Smooth muscle cell (in vitro differentiated cells): ENCODE measurements around the gene GRB10. TPM values are rescaled to one million over a fixed set of nuclear protein-coding genes. Genes with fewer than 3 reads are reported as not detected.

Experiments
- DNase-seq: peaks from one replicate; lab custom pipeline; 2025; ENCODE audit not compliant: unreplicated experiment; lab: John Stamatoyannopoulos, UW
- H2AFZ ChIP-seq: fragments of 200-600 bp; sonication (generic); 2 replicates; pipeline ENCODE4 v1.6.0; 2016; ENCODE audit warnings: antibody characterized with exemption, low read depth, mild to moderate bottlenecking
- H3F3A ChIP-seq: fragments of 200-600 bp; sonication (generic); 2 replicates; pipeline ENCODE4 v1.6.0; 2017; ENCODE audit warnings: antibody characterized with exemption, low read depth
- H3K27ac ChIP-seq: fragments of 200-600 bp; sonication (generic); 2 replicates; pipeline ENCODE4 v1.5.1; 2016; ENCODE audit warnings: low read depth, mild to moderate bottlenecking
- H3K27me3 ChIP-seq: fragments of 200-600 bp; sonication (generic); 2 replicates; pipeline ENCODE4 v1.6.1; 2016; ENCODE audit warnings: low read depth, mild to moderate bottlenecking
- H3K36me3 ChIP-seq: fragments of 200-600 bp; sonication (generic); 2 replicates; pipeline ENCODE4 v1.5.1; 2016; ENCODE audit warnings: low read depth
- H3K4me1 ChIP-seq: fragments of 200-600 bp; sonication (generic); 2 replicates; pipeline ENCODE4 v1.5.1; 2016; ENCODE audit warnings: low read depth
- H3K4me2 ChIP-seq: fragments of 200-600 bp; sonication (generic); 2 replicates; pipeline ENCODE4 v1.6.0; 2016; ENCODE audit warnings: mild to moderate bottlenecking
- H3K4me3 ChIP-seq: fragments of 200-600 bp; sonication (generic); 2 replicates; pipeline ENCODE4 v1.5.1; 2016; ENCODE audit warnings: mild to moderate bottlenecking
- H3K79me2 ChIP-seq: fragments of 200-600 bp; sonication (generic); 2 replicates; pipeline ENCODE4 v1.6.0; 2016; ENCODE audit warnings: low read depth, mild to moderate bottlenecking
- H3K9ac ChIP-seq: fragments of 200-600 bp; sonication (generic); 2 replicates; pipeline ENCODE4 v1.6.0; 2016; ENCODE audit warnings: low read depth
- H3K9me3 ChIP-seq: fragments of 200-600 bp; sonication (generic); replicated peaks from 2 replicates; pipeline ENCODE4 v1.5.1; 2016; ENCODE audit warnings: low read depth
- H4K20me1 ChIP-seq: fragments of 200-600 bp; sonication (generic); 2 replicates; pipeline ENCODE4 v1.6.0; 2016; ENCODE audit warnings: low read depth
- CTCF ChIP-seq: fragments of 200-600 bp; sonication (generic); IDR thresholded peaks from 2 replicates; pipeline ENCODE4 v1.5.1; 2017; ENCODE audit warnings: borderline replicate concordance, mild to moderate bottlenecking, antibody characterized with exemption; ENCODE audit not compliant: insufficient read depth, poor library complexity, severe bottlenecking
- WGBS: methylation state at CpG from one replicate; pipeline ENCODE4 v1.1.7; 2016; ENCODE audit warnings: low lambda C conversion rate; 5-methylcytosine and 5-hydroxymethylcytosine counted together
- polyA plus RNA-seq: library from polyadenylated mRNA; unstranded; fragments of >200 nt; fragmentation: Nextera tagmentation; extraction: Ambion mirVana; gene quantifications from 2 replicates; pipeline ENCODE4 v1.2.1, GENCODE V29; 2016
- total RNA-seq: library from RNA; depleted of rRNA; stranded (reverse); fragments of >200 nt; gene quantifications from 2 replicates; pipeline ENCODE4 v1.2.3, GENCODE V29; 2014

Gene GRB10
- total and polyA plus RNA-seq, 2 experiments from 2014 or later: 18.0 to 20.1 TPM

GRCh38 chr7:50822110-50822509 is 39.4 kb upstream of the GRB10 start:
- H3K27me3 ChIP-seq: no peaks in the 10 kb centered on the region
- peaks cover 10% of the 10 kb centered on the region for H3K4me1 ChIP-seq
- no peak overlapping the region for H3K4me2 ChIP-seq
- no peak for DNase-seq
- H3K4me3 ChIP-seq: no peak overlapping the region
- no peaks in the 10 kb centered on the region for H4K20me1 ChIP-seq
- WGBS: 66% methylated on average over 5 of the region's 5 CpGs
- H3F3A ChIP-seq: no peaks in the 10 kb centered on the region
- H3K27ac ChIP-seq: peak overlapping the region; percentile 71
- no peaks in the 10 kb centered on the region for H3K9me3 ChIP-seq
- no peak overlapping the region for H3K9ac ChIP-seq
- no peak for TF ChIP-seq CTCF
- no peaks in the 10 kb centered on the region for H3K79me2 ChIP-seq
- H2AFZ ChIP-seq: no peak overlapping the region
- no peaks in the 10 kb centered on the region for H3K36me3 ChIP-seq

GRCh38 chr7:50821457-50822008 is 38.8 kb upstream of the GRB10 start:
- no peak for DNase-seq
- Histone ChIP-seq H4K20me1 (no peaks in the 10 kb centered on the region), H3K36me3 (no peaks in the 10 kb centered on the region), H3K4me3 (no peak overlapping the region), H3K79me2 (no peaks in the 10 kb centered on the region), H2AFZ (no peak overlapping the region), H3K9ac (peak overlapping the region; percentile 18), H3F3A (no peaks in the 10 kb centered on the region), H3K4me2 (peak overlapping the region; percentile 37), H3K9me3 (no peaks in the 10 kb centered on the region), H3K27me3 (no peaks in the 10 kb centered on the region), H3K4me1 (peaks cover 10% of the 10 kb centered on the region), H3K27ac (peak overlapping the region; percentile 71)
- TF ChIP-seq CTCF: no peak
- 48% methylated on average over 11 of the region's 11 CpGs for WGBS

GRCh38 chr7:50818324-50818723 is 35.6 kb upstream of the GRB10 start:
- no peak for DNase-seq
- peaks cover 10% of the 10 kb centered on the region for H3K4me1 ChIP-seq
- no peak overlapping the region for H3K9ac ChIP-seq

More at GRCh38 chr7:50818324-50818723, 35.6 kb upstream of the GRB10 start:
- Histone ChIP-seq H3K9me3 (no peaks in the 10 kb centered on the region), H3K27me3 (no peaks in the 10 kb centered on the region), H3K27ac (no peak overlapping the region), H3K36me3 (no peaks in the 10 kb centered on the region), H3K4me3 (no peak overlapping the region), H3K79me2 (no peaks in the 10 kb centered on the region), H2AFZ (no peak overlapping the region), H4K20me1 (no peaks in the 10 kb centered on the region), H3K4me2 (no peak overlapping the region), H3F3A (no peaks in the 10 kb centered on the region)
- no peak for TF ChIP-seq CTCF
- 97% methylated on average over 6 of the region's 6 CpGs for WGBS
